ENCODE data around the gene CLEC18A.
"Not testable (repeated sequence)": the region's sequence is repeated elsewhere in the genome, so short reads cannot be mapped to it uniquely, and the experiment has no call there.

The CLEC18A gene

DNA sequence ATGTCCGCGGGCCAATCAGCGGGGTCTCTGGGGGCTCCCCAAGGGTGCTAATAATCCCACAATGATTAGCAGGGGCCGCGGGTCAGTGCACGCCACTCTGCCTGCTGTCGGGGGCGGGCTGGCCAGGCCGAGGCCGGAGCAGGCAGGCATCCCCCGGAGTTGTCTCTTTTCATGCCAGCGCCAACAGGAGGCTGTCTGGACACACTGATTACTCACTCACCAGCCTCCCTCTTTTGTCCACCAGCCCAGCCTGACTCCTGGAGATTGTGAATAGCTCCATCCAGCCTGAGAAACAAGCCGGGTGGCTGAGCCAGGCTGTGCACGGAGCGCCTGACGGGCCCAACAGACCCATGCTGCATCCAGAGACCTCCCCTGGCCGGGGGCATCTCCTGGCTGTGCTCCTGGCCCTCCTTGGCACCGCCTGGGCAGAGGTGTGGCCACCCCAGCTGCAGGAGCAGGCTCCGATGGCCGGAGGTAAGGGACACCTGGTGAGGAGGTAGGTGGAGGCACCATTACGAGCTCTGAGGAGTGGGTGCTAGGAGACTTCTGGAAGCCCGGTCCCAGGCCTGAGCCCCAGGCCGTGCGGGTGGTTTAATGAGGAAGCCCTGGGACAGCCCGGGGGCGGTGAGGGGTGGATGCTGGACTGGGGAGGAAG is at the start of gene CLEC18A:
TSS of gene CLEC18A (plus strand) at position 318 of the 655 bp plus-strand sequence. CDS start at position 351, 33 bp downstream.
- not testable (repeated sequence) for DNase-seq (ENCODE audit: low spot score)

DNA sequence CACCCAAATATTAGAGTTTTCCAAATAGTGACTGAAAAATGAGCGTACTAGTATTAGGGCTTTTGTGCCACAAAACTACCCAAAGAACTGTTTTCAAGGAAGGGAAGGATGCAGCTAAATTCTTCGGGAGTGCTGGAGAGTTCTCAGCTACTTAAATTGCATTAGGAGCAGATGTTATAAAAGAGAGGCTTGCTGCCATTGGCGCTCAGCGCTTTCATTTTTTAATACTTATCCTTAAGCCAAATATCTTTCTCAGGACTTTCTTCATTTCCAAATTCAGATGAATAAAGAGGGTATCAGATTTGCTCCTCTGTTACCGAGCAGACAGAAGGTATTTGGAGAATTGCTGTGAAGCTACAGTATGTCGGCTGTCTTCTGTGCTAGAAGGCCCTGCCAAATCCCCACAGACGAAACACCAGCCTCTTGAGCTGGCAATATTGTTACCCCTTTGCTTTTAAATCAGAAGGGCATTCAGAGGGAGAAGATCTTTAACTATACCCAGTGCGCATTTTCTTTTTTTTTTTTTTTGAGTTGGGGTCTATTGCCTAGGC is 47.2 kb upstream of the CLEC18A start:
- DNase-seq (ENCODE audit: low spot score), result peak; percentile 41

DNA sequence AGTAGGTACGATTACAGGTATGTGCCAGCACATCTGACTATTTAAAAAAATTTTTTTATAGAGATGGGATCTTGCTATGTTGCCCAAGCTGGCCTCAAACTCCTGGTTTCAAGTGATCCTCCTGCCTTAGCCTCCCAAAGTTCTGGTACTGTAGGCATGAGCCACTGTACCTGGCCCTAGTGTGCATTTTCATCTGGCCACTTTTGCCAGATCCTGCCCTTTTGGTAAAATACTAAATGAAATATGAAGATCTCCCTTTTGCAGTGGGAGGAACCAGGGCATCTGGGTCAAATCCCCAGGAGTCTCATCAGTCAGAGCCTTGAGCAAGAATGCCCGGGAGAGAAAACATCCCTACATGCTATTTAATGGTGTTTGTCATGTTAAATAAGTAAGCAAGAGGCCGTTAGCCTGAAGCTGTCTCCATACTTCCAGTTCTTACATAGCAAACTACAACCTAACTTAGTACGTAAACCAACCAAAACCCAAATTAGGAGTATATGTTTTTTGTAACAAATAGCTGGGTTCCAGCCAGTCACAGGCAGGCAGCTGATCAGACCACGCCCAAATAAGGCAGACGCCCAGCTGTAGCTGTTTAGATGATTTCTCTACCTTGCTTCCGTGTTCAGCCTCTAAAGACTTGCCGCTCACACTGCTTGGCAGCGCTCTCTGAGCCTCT is 46.5 kb upstream of the CLEC18A start:
- no peak for DNase-seq (ENCODE audit: low spot score)

GRCh38 chr16:69905171-69905555 is 46.0 kb upstream of the CLEC18A start:
- DNase-seq (ENCODE audit: low spot score), result no peak

DNA sequence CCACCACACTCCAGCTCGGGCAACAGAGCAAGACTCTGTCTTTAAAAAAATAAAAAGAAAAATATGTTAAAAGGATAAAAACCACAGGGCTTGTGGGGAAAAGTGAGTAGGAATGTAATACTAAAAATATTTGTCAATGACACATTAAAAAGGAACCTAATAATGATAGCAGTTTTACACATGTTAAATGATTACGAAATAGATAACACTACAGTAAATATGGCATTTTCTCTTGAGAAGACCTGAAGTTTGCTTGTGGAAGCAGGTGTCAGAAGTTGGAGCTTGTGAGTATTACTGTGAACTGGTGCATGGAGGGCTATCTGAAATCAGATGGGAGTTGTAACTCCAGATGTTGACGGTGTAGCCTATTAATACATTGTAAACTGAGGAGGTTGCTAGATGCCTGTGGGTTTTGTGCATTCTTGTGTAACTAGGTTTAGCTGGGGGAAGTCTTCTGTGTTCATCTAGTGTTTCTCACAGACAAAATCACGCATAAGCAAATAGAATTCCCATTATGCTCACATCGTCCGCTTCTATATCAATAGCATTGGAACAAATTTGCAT is 44.2 kb upstream of the CLEC18A start:
- DNase-seq (ENCODE audit: low spot score), result peak; percentile 53

- DNase-seq (ENCODE audit: low spot score), result no peak
These were observed 42.1 kb upstream of the CLEC18A start for GRCh38 chr16:69909043-69909442.

DNA sequence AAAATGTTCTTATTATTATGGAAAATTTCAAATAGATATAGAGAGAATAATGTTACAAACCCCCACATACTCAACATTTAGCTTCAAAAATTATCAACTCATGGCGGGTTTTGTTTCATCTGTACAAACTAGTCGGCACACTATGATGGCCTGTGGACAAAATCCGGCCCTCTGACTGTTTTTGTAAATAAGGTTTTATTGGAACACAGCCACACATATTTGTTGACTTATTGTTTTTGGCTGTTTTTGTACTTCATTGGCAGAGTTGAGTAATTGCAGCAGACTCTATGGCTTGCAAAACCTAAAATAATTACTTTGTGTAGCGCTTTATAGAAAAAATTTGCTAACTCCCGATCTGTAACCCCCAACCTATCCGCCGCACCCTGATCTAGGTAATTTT is 41.4 kb upstream of the CLEC18A start:
- no peak for DNase-seq (ENCODE audit: low spot score)

DNA sequence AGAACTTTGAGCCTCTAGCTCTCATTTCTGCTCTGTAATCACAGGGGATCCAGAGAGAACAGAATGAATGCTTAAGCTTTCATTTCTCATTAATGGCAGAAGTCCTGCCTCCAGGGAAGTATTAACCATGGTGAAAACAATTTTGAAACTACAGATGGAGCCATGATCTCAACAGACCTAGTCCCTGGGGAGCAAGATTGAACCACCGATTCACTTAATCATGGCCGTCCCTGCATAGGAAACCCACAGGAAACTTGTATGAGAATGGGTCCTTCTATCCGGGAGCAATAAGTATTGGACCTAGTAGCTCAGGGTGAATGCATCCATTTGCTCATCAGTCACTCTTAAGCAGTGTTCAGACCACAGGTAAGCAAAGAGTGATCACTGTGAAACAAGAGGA is 40.2 kb upstream of the CLEC18A start:
- DNase-seq (ENCODE audit: low spot score), result no peak

GRCh38 chr16:69916462-69916861 is 34.7 kb upstream of the CLEC18A start:
- no peak for DNase-seq (ENCODE audit: low spot score)

GRCh38 chr16:69917311-69917710 is 33.8 kb upstream of the CLEC18A start:
- no peak for DNase-seq (ENCODE audit: low spot score)

DNA sequence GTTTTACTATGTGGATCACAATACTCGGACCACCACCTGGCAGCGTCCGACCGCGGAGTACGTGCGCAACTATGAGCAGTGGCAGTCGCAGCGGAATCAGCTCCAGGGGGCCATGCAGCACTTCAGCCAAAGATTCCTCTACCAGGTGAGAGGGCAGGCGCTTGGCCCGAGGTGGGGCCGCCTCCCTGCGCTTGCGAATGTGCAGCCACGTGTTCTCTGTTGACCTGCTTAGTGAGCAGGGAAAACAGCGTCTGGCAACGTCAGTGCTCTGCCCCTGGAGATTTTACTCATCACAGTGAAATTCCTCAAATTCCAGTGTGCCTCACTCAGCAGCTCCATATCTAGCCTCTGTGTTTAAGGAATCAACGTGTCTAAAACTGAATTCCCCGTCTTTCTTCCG is 33.4 kb upstream of the CLEC18A start:
- DNase-seq (ENCODE audit: low spot score), result peak; percentile 89

DNA sequence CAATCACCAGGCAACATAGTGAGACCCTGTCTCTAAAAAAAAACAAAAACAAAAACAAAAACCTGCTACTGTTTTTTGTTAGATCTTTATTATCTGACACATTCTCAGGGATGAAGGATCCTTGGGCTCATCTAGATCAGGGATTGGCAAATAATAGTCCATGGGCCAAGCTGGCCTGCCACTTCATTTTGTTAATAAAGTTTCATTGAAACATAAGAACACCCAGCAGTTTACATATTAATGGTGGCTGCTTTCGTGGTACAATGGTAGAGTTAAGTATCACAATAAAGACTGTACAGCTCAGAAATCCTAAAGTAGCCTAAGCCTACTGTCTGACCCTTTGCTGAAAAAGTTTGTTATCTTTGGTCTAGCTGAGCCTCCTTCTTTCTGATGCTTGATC is 32.9 kb upstream of the CLEC18A start:
- DNase-seq (ENCODE audit: low spot score), result no peak

- DNase-seq (ENCODE audit: low spot score), result no peak
These were observed 30.0 kb upstream of the CLEC18A start for GRCh38 chr16:69921127-69921526.

DNA sequence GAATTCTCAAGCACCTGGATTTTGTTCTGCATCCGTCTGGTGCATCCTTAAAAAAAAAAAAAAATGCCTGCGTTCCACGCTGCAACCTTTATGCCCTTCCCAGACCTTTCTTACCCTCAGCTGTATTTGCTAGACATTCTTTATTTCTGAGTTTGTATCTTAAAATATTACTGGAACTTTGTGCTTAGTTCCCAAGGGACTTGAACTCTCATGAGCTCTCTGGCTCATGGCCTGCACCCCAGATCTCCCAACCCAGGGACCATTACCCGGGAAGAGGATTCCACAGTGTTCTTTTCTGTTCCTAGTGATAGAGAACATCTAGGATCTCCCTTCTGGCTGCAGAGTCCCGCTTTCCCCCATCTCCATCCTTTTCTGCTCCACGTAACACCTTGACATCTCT is 28.9 kb upstream of the CLEC18A start:
- DNase-seq (ENCODE audit: low spot score), result no peak

GRCh38 chr16:69924041-69924775 is 26.9 kb upstream of the CLEC18A start:
- no peak for DNase-seq (ENCODE audit: low spot score)

GRCh38 chr16:69924777-69925191 is 26.4 kb upstream of the CLEC18A start:
- peak; percentile 72 for DNase-seq (ENCODE audit: low spot score)

DNA sequence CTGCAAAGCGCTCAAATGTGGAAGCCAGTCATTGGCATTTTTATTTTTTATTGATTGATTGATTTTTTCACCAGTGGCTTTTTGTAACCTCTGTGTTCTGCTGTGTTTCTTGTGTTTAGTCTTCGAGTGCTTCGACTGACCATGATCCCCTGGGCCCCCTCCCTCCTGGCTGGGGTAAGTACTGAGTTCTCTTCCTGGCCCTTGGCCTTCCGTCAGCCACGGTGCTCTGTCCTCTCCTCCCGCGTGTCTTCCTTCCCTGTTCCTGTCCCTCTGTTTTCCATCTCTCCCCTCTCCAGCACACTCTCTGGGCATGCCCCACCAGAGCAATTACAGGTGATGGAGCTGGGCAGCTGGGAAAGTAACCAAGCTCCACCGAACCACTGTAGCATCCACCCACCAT is 25.8 kb upstream of the CLEC18A start:
- DNase-seq (ENCODE audit: low spot score), result no peak

DNA sequence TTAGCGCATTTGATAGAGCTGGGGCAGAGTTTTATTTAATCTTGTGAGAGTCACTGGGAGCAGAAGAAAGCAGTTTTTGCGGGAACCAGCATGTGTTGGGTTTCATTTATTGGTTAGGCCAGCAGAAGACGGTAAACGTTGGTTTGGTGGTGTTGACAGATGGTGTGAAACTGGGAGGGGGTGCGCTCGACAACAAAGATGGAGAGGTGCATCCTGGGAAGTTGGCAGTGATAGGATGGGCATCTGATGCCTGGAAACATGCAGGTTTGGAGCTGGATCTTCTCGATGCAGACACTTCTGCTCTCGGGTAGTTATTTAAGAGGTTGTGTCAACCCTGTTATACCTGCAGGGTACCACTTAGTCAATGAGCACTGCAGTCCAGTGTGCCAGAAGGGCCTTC is 24.9 kb upstream of the CLEC18A start:
- no peak for DNase-seq (ENCODE audit: low spot score)

GRCh38 chr16:69927056-69927757 is 23.9 kb upstream of the CLEC18A start:
- DNase-seq (ENCODE audit: low spot score), result peak; percentile 68

DNA sequence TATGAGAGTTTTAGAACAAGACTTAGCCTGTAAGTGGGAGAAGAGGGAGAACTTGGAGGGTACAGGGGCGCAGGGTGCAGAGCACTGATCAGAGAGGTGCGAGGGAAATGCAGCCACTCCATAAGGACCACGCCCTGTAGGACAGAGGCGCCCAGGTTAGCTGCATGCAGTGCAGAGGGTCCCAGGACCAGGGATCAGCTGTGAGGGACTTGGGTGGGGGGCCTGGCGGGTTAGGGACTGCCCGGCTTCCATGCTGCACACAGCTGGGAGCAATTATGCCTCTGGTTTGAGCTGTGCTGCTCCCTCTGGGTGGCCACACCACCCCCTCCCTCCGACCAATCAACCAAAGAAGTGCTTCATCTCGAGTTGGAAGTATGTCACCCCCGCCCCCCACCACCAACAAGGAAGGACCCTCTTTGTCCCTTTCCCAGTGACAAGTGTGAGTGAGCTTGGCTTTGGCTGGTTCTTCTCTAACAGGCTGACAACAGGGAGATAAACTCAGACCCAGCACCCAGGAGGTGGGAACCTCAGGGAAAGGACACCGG is 22.2 kb upstream of the CLEC18A start:
- no peak for DNase-seq (ENCODE audit: low spot score)

DNA sequence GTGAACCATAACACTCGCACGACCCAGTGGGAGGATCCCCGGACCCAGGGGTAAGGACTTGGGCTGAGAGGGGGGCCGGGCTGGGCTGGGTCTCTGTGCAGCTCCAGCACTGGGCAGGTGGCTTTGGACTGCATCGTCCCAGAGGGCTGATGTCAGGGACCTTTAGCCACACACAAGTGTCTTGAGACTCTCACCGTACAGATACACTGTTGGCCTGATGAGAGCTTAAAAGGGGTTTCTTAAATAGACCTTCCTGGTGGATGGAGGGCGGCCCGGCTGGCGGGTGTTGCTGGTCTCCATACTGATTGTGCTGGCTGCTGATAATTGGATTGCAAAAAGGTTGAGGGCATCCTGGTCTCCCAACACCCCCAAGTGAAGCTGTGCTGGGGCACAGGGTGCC is 21.7 kb upstream of the CLEC18A start:
- DNase-seq (ENCODE audit: low spot score), result no peak
